Small intestine (tissue), 7 donors: ENCODE measurements around the gene ZSWIM2. TPM values are rescaled to one million over a fixed set of nuclear protein-coding genes. Genes with fewer than 3 reads are reported as not detected.

Source experiments
- DNase-seq, 2 donors: peaks; one replicate each; pipeline versions ENCODE4 v3.0.0 to v3.0.0-alpha.2; 2013
- FAIRE-seq: peaks from 2 replicates; lab custom pipeline; 2012; peaks lifted over from hg19 to GRCh38; lab: Jason Lieb, UNC
- H3K27ac ChIP-seq, 3 donors: one replicate each; pipeline ENCODE4 v1.5.1; 2013; ENCODE audit warnings: low read length in 2 of 3, mild to moderate bottlenecking in 2 of 3, control low read depth in 1 of 3, inconsistent platforms in 1 of 3, low read depth in 1 of 3, moderate library complexity in 1 of 3
- H3K27me3 ChIP-seq, 3 donors: one replicate each; pipeline ENCODE4 v1.6.1; 2013; ENCODE audit warnings: low read length in 3 of 3, inconsistent platforms in 1 of 3; ENCODE audit not compliant: control insufficient read depth in 3 of 3, insufficient read depth in 3 of 3
- H3K36me3 ChIP-seq, 3 donors: one replicate each; pipeline ENCODE4 v1.6.1; 2013; ENCODE audit warnings: low read length in 3 of 3, inconsistent platforms in 1 of 3, low read depth in 1 of 3, mild to moderate bottlenecking in 1 of 3, moderate library complexity in 1 of 3; ENCODE audit not compliant: control insufficient read depth in 3 of 3, insufficient read depth in 2 of 3
- H3K4me1 ChIP-seq, 3 donors: one replicate each; pipeline ENCODE4 v1.6.1; 2013; ENCODE audit warnings: low read length in 2 of 3, inconsistent platforms in 1 of 3, low read depth in 1 of 3, mild to moderate bottlenecking in 1 of 3, moderate library complexity in 1 of 3; ENCODE audit not compliant: control insufficient read depth in 3 of 3, insufficient read depth in 2 of 3
- H3K4me3 ChIP-seq, 3 donors: one replicate each; pipeline ENCODE4 v1.5.1; 2013; ENCODE audit warnings: low read length in 3 of 3, control low read depth in 1 of 3, inconsistent platforms in 1 of 3, low read depth in 1 of 3, mild to moderate bottlenecking in 1 of 3, moderate library complexity in 1 of 3
- H3K9me3 ChIP-seq, 2 donors: one replicate each; pipeline ENCODE4 v1.6.1; 2013; ENCODE audit warnings: low read depth in 1 of 2, low read length in 1 of 2; ENCODE audit not compliant: control insufficient read depth in 2 of 2, insufficient read depth in 1 of 2
- WGBS, 3 donors: extraction: QIAGEN DNeasy Blood & Tissue Kit; methylation state at CpG; one replicate each; pipeline ENCODE4 v1.1.7; 2013; 5-methylcytosine and 5-hydroxymethylcytosine counted together
- polyA plus RNA-seq, 4 donors: library from polyadenylated mRNA; stranded (reverse) in 3 of 4; unstranded in 1 of 4; fragments of 200-250 nt in 3 of 4; fragments of 120-200 nt in 1 of 4; gene quantifications; one replicate each; pipeline versions ENCODE4 v1.2.1 to v1.2.3, GENCODE V29; 2013
- donor health status: healthy with polysubstance abuse.
- donor health status: control.
- donor health status: control.
- donor health status: Bipolar disorder and iron deficiency.
- donor health status: healthy.

Gene ZSWIM2
- polyA plus RNA-seq, 4 donors: 0.03 TPM; not detected in 3

- no peaks in the 10 kb centered on the region for H3K4me1 ChIP-seq
- H3K4me3 ChIP-seq: no peak overlapping the region
- no peak for DNase-seq
- H3K9me3 ChIP-seq: peaks cover 0 to 13% of the 10 kb centered on the region in 2 donors
- no peaks in the 10 kb centered on the region for H3K36me3 ChIP-seq
- WGBS, 3 donors: 54 to 59% (median 55%) methylated on average over 4 of the region's 4 CpGs
- FAIRE-seq: no peak
- no peaks in the 10 kb centered on the region for H3K27me3 ChIP-seq
- H3K27ac ChIP-seq: no peak overlapping the region
These were observed 68.2 kb downstream of the ZSWIM2 start for GRCh38 chr2:186780701-186781316.

Other genes with a start within 250 kb of the ZSWIM2 start
- gene FAM171B, start 155.1 kb downstream of the ZSWIM2 start, polyA plus RNA-seq: 1 to 10 TPM in 2 of 4 donors, under 1 TPM in 1, not detected in 1; 0.27 to 3.2 (median 2.4) TPM